TTC549 (cell line): ENCODE data around the gene NID1.
"Not testable (repeated sequence)": the region's sequence is repeated elsewhere in the genome, so short reads cannot be mapped to it uniquely, and the experiment has no call there.

Source experiments
- FAIRE-seq: peaks from 2 replicates; lab custom pipeline; 2012; peaks lifted over from hg19 to GRCh38; lab: Jason Lieb, UNC

Gene NID1

DNA sequence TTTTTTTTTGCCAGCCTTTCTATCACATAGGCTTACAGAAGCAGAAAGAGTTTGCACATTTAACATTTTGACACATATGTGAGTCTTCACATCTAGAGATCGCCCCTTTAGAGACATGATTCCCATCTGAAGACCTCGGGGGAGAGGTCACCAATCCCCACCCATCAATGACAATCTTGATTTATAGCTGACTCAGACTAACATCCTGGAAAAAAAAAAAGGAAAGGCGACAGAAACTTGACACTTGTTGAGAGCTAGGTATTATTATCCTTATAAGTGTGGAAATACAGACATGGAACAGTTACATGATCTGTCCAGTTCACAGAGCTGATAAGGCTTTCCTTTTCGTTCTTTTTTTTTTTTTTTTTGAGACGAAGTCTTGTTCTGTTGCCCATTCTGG lies 28.0 kb upstream of the NID1 start:
- FAIRE-seq, result no peak

DNA sequence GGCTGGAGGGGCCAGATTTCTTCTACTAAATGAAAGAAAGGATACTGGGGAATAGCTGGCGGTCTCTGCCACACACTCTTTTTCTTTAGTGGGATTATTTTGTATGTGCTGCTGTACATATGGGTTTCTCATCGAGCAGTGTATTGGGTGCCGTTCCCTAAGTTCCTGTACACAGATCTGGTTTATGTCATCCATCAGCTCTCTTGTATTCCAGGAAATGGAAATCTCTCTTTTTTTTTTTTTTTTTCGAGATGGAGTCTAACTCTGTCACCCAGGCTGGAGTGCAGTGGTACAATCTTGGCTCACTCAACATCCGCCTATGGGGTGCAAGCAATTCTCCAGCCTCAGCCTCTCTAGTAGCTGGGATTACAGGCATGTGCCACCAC lies 27.0 kb upstream of the NID1 start:
- no peak for FAIRE-seq

DNA sequence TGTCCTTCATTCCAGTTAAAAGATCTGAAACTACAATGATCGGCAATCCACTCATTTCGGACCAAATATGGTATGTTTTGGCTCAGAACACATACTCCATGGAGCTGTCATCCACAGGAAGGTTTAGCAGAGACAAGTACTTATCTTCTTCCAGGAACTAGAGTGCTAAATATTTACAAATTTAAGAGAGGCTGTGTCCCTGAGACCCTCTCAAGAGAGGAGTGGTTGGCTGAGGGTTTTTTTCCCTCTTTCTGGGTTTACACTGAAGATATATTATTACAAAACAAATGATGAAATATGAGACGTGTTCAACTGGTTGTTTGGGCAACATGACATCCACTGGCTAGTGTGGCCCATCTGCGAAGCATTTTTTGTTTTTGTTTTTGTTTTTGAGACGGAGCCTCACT lies 25.9 kb upstream of the NID1 start:
- no peak for FAIRE-seq

DNA sequence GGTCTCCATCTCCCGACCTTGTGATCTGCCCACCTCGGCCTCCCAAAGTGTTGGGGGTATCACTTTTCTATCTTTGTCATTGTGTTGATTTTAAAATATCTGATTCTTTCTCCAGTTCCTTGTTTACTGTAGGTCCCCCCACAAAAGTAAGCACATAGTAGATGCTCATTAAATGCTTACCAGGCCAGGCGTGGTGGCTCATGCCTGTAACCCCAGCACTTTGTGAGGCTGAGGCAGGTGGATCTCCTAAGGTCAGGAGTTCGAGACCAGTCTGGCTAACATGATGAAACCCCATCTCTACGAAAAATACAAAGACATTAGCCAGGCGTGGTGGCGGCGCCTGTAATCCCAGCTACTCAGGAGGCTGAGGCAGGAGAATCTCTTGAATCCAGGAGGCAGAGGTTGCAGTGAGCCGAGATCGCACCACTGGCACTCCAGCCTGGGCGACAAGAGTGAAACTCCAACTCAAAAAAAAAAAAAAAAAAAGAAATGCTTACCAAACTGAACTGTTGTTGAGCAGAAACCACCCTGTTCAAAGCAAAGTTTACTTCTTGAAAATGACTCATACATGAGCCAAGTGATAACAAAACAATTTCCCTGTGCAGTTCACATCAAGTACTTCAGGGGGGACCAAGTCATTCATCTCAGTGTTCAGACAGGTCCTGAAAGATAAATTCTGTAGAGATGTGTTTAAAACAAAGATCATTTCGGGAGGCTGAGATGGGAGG lies 24.3 kb upstream of the NID1 start:
- FAIRE-seq, result no peak

DNA sequence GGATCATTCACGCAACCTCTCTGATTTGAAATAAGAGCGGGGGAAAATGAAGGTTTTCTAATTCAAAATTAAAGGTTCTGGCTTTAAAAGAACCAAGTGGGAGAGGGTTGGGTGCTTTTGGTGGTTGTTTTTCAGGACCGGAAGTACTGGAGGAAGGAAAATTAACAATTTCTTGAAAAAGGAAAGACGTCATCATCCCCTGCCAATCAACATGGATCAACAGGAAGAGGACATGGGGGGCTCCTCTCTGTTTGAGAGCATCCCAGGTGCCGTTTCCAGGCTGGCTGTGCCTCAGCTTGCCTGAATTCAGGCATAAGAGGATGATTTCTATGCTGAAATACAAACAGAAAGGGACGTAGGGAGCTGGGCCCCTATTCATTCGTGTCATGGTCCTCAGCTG lies 21.6 kb upstream of the NID1 start:
- FAIRE-seq, result no peak

DNA sequence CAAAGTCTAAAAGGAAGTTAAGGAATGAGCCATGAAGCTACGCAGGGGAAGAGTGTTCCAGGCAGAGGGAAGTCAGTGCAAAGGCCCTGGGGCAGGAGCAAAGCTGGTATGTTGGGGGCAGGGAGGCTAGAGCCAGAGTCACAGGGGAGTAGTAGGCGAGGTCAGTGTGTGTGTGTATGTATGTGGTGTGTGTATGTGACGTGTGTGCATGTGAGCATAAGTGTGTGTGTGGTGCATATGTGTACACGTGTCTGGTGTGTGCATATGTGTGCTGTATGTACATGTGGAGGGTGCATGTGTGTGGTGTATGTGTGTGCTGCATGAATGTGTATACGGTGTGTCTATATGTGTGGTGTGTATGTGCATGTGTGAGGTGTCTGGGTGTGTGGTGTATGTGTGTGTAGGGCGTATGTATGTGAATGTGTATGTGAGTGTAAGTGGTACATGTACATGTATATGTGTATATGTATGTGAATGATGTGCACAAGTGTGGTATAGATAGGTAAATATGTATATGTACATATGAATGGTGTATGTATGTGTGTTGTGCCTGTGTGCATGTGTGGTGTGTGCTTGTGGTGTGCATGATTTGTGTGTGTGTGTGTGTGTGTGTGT lies 20.8 kb upstream of the NID1 start:
- no peak for FAIRE-seq

DNA sequence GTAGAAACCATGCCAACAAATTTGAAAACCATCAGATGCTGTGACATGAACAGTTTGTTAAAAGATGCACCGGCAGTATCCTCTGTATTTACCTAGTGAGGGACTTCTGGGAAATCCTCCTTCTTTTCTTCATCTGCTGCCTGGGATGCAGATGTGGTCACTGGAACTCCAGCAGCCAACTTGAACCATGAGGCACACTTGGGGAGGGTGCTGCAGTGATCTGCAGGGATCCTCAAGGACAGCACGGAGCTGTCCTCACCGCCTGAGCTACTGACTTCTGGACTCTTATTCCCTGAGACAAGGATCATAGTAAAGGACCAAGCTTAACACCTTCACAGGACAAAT lies 19.5 kb upstream of the NID1 start:
- no peak for FAIRE-seq

DNA sequence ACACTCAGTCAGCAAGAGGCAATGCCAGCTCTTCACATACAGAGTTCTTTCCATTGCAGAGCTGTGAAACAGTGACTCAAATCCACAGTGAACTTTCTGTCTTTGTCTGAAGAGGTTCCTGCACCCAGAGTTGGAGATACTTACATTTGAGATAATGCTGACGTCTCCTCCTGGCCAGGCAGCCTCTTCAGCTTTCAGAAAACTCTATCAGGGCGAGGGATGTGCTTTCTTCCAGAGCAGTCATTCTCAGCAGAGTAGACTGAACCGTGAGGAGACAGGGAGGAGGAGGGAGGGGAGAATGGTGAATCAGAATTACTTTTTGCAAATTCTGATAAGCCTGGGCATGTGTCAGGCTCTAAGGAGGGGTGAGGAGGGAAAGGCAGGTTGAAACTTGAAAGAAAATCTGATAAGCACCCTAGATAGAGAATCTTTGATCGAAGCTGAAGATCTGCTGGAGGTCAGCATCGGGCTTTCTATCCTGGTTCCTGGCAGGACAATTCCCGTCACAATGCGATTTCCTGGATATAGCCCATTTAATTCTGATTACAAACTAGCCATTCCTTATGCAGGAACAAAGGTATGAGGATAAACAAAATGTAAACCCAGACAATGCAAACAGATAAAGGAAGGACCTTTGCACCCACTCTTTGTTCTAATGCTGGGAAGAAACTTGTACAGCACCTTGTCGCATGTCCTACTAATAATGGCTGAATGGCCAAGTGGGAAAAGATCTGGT lies 18.9 kb upstream of the NID1 start:
- peak; percentile 17 for FAIRE-seq

DNA sequence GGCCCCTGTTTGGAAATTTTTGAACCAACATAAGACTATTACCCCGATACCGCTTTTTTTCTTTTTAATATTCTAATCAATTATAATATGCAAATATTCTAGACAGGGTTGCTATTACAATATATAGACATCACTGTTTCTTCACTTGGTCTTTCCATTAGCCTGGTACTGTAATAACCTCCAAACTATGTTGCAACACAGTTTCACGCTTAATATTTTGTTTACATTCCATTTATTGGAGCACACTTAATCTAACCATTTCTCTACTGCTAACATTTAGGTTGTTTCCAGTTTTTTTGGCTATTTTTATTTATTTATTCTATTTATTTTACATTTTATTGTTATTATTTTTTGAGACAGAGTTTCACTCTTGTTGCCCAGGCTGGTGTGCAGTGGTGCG lies 17.6 kb upstream of the NID1 start:
- FAIRE-seq, result no peak

DNA sequence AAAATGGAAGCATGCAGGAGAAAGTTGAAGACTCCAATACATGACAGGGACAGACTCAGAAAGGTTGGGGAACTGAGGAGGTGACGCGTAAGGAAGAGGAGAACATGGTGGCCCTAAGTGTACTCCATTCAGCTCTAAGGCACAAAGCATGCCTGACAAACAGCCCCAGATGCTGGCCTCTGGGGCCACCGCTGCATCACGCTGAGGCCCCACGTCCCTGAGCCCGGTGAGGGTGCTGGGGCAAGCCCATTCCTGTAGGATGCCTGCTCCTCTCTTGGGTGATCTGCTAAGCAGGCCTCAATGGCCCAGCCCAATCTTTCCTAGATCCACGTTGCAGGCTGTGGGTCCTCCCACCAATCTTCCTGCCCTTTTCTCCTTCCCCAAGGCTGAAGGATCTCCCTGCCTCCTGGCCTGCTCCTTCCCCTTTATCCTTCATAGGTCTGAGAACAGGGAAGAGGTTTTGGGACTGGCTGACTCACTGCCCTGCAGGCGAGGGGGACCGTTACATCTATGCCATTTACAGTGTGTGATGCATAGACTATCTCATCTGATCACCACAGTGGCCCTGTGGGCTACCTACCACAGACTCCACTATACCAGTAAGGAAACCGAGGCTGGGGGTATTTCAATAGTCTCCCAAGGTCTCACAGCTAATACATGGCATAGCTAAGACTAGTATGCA lies 16.8 kb upstream of the NID1 start:
- no peak for FAIRE-seq

DNA sequence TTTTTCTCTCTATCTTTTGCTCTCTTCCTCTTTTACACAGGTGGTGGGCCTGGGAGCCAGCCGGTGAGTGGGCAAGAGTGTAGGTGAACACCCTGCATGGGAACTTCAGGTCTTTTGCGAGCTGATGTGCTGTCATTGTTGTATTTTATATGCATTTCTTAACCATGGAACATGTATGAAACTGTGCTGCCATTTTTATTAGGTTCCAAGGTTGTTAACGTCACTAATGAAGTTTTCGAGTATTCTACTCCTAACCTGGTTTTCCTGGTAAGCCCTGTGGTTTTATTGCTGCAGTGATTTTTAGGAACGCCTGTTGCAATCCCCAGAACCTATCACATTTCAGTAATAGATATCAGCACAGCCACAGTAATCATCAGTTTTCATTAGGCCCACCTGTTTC lies 14.8 kb upstream of the NID1 start:
- FAIRE-seq, result no peak

DNA sequence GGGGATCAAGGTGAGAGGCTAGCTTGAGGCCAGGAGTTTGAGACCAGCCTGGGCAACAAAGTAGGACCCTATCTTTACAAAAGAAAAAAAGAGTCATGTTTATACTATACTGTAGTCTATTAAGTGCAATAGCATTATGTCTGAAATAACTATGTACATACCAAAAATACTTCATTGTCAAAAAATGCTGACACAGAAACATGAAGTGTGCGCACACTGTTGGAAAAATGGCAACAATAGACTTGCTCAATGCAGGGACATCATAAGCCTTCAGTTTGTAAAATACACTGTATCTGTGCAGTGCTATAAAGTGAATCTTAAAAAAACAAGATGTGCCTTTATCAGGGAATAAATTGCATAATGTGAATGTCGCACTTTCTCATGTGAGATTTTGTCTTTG lies 14.1 kb upstream of the NID1 start:
- no peak for FAIRE-seq

DNA sequence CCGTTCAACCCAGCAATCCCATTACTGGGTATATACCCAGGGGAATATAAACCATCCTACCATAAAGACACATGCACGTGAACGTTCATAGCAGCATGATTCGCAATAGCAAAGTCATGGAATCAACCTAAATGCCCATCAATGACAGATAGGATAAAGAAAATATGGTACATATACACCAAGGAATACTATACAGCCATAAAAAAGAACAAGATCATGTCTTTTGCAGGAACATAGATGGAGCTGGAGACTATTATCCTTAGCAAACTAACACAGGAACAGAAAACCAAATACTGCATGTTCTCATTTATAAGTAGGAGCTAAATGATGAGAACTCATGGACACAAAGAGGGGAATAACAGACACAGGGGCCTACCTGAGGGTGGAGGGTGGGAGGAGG lies 13.2 kb upstream of the NID1 start:
- not testable (repeated sequence) for FAIRE-seq

DNA sequence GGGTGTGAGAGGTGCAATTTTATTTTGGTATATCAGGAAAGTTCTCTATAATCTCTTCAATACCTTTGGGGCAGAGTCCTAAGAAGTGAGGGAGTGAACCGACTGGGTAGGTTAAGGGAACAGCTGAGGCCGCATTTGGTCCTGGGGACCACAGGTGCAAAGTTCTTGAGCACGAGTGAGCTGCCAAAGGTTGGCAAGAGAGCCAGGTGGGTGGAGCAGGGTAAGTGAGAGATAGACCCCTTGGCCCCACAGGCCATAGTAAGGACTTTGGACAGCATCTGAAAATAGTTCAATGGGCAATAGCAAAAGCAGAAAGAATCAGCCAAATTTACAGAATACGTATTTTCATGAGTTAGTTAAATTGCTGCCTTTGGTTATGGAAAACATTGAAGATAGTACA lies 11.0 kb upstream of the NID1 start:
- no peak for FAIRE-seq

DNA sequence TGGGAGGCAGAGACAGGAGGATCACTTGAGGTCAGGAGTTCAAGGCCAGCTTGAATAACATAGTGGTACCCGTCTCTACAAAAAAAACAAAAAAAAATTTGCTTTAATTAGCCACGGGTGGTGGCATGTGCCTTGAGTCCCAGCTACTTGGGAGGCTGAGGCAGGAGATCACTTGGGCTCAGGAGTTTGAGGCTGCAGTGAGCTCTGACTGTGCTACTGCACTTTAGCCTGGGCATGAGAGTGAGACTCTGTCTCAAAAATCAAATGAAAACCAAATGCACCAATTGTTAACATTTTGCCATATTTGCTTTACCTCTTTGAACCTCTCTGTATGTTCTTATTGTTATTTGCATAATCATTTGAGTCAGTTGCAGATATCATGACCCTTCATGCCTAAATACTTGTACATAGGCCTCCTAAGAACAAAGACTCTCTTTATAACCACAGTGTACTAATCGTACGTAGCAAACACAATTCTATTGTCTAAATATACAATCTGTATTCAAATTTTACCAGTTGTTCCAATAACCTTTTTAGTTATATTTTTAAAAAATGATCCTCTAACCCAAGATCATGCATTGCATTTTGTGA lies 8.5 kb upstream of the NID1 start:
- FAIRE-seq, result no peak

DNA sequence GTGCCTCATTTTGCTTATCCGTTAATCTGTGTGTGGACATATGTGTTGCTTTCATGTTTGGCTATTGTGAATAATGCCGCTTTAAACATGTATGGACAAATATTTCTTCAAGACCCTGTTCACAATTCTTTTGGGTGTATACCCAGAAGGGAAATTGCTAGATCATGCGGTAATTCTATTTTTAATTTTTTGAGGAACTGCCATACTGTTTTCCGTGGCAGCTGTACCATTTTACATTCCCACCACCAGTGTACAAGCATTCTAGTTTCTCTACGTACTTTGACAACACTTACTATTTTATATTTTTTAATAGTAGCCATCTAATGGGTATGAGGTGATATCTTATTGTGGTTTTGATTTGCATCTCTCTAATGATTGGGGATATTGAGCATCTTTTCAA lies 7.1 kb upstream of the NID1 start:
- no peak for FAIRE-seq

DNA sequence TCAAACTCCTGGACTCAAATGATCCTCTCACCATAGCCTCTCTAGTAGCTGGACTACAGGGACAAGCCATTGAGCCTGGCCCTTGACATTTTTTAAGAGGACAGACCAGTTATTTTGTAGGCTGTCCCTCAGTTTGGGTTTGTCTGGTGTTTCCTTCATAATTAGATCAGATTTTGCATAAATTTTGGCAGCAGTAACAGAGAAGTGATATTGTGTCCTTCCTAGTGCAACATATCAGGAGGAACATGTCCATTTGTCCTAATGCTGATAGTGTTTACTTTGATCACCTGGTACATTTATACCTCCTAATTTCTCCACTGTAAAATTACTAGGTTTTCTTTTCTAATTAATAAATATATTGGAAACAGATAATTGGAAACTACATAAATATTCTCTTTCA lies 5.9 kb upstream of the NID1 start:
- no peak for FAIRE-seq

DNA sequence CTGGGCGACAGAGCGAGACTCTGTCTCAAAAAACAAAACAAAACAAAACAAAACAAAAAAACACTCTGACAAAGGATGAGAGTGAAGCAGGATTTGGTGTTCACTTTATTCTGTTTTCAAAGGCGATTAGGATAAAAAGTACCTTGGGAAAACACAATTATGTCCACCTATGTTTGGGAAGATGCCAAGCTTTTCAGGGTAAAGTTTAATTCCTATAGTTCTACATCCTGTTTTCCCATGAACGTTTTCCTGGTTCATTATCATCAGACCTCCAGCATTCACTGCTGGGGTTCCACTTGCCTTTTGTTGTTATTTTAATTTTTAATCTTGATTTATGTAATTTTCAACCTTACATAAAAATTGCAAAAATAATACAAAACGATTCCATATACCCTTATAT lies 4.9 kb upstream of the NID1 start:
- no peak for FAIRE-seq

DNA sequence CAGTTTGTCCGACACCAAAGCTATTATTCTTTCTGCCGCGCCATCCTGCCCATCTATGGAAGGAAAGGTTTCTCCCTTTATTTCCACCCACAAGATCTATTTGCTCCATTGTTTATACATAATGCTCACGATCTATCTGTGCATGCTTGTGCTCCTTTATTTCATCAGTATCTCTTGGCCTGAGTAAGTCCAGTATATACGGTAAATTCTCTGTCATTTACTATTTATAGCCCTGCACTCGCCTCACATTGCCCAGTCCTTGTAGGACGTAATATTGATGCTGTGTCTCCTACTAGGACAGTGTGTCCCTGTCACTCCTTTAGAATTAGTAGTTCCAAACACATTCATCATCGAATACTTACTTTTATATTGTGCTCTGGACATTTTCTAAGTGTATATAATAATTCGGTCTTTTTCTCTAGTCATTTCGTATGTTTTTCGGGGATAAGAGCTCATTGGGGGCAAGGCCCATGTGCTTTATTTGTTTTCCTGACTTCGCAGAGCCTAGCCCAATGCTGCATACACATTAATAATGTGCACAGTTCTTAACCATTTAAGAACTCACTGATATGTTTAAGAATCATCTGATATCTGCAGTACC lies 3.1 kb upstream of the NID1 start:
- FAIRE-seq, result peak; percentile 98

DNA sequence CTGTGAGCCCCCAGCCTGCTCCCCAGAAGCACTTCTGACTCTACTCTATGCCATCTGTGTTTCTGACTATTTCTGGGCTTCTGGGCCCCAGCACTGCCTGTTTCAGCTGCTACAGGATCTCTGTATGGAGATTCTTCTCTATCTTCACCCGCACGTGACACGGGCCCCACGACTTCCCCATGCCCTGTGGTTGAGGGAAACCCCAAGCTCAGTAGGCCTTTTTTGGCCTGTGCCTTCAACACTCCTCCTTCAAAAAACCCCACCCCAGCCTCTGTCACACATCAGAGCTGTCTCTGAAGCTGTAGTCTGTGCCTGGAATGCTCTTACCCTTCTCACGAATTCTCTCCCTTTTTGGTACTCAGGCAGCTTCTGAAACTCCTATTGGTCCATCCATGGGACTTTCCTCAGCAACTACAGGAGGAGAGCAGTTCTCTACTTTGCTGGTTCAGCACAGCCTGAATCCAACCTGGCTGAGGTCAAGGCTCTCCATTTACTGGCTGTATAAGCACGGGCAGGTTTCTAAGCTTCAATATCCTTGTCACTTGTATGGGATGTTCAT lies 2.0 kb upstream of the NID1 start:
- peak; percentile 75 for FAIRE-seq

DNA sequence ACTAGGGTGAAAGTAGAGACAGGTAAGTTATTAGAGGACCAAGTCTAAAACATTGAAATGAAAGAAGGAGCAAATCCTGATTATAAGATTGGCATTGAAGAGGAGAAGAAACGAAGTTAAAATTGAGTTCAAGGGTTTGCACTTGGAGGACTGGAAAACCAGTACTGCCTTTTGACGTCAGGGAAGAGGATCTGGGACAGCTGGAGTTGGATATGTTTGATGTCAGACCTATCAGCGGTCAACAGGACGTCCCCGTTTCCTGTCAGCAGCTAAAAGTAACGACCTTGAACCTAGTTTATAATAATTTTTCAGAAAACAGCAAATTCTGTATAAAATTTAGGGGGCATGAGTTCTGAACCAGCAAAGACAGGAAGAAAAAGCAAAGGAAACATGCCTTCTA lies 1.2 kb upstream of the NID1 start:
- FAIRE-seq, result no peak

DNA sequence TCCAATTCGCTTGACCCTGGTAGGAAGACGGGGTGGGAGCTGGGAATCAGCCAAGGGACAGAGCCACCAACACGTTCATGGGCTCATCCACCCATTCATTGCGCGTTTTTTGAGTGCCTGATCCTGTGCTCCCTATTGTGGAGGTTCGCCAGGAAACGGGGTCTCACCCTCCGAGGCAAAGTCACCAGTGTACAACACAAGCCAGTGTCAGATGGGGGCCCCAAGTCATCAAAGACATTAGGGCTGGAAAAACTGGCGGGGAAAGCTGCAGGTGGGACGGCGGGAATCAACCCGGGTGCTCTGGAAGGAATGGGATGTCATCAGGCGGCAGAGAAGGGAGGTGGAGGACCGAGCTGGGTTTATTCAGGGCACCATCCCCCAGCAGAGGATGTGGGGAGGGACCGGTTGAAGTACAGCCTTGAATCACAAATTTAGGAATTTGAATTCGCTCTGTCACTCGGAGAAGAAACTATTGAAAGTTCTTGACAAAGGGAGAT lies 667 bp upstream of the NID1 start:
- no peak for FAIRE-seq
